Putamen (tissue), 1 donor: ENCODE data around the gene ZNF385B.

ENCODE experiments used
- DNase-seq: peaks from one replicate; pipeline ENCODE4 v3.0.0-alpha.2; 2016; ENCODE audit warnings: low spot score

ZNF385B gene

DNA sequence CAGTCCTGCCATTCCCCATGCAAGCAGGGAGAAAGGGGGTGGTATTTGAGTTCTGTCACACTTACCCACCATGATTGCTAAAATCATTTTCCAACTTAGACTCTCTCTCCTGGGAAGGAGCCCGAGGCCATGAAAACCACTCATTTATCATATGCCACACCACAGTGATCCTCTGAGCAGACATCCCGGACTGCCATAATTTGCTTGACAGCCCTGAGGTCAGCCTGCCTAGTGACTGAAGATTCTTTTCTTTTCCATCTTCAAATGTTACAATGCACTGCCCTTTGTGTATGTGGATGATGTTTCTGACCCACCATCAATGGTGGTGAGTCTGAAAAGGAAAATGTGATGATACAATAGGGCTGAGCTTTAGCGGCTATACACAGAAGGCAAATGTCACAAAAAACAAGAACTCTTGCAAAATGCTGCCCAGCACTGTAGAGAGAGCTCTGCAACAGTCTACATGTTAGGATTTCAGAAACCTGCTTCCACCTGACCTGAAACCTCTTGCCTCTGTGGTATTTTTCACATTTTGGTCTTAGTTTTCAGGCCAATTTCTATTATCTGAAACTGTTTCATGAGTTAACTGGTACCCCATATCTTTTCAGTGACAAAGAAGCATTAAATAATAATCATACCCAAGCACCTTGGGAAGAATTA is 272.8 kb downstream of the ZNF385B start:
- DNase-seq = no peak

DNA sequence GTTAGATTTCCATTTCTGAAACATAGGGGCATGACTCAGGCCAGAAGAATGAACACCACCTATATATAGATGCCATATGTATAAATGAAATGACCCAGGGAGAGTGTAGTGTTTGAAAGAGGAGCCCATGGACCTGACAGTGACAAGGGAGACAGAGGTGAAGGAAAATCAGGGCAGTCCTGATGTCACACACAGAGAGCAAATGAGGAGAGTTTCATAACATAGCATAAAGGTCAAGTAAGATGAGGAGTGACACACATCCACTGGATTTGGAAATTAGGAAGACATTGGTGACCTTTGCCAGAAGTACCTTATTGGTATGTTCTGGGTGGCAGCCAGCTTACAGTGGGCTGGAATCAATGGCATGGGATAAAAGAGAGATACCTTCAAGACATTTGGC is 276.7 kb downstream of the ZNF385B start:
- no peak for DNase-seq

DNA sequence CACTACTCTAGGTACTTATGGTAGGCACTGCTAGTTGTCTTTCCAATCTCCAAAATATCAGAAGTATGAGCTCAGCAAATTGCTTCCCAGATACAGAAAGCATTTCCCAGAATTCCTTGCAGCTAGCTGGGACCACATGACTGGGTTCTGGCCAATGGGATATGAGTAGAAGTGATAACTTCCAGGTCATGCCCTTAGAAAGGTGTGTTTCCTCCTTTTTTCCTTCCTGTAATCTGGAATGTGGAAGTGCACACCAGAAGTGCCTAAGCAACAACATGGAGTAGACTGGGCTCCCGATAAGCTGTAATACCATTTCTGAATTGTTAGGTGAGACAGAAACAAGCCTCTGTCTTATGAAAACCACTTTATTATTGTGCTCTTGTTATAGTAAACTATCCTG is 279.8 kb downstream of the ZNF385B start:
- no peak for DNase-seq

DNA sequence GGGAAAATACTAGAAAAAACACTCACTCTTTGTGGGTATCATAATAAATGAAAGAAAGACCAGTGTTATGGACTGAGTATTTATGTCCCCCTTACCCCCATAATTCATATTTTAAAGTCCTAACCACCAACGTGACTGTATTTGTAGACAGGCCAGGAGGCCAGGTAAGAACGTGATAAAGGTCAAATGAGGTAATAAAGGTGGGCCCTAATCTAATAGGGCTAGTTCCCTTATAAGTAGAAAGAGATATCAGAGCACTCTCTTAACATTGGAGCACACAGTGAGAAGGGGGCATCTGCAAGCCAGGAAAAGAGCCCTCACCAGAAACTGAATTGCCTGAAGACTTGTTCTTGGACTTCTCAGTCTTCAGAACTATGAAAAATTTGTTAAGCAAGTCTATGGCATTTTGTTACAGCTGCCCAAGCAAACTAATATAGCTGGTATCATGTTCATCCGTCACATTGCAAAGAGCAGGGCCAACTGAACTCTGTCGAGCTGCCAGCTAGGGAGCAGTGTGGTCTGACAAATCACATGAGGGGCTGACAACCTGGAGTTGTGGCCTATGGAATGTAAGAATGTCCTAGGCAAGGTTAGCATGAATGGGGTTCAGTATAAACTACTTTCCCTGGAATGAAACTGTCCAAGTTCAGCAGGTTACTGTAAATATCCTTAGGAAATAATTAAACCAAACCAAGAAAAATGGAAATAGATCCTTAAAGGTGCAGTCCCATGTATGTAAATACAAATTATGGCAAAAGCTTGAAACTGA is 280.9 kb downstream of the ZNF385B start:
- no peak for DNase-seq

DNA sequence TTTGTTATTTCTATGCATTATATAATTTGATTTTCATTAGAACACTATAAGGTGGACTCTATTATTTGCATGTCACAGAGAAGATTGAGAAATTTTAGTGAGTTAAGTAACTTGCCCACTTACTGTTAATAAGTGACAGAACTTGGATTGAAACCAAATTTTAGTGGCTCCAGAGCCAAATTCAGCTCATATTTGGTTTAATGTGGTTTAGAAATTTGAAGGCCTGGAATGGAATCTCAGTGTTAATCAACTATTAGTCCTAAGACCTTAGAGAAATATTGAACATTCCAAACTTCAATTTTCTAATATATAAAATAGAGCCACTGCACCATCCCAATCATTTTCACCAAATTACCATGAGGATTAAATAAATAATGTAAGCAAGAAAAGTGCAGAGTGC is 281.6 kb downstream of the ZNF385B start:
- DNase-seq = no peak

DNA sequence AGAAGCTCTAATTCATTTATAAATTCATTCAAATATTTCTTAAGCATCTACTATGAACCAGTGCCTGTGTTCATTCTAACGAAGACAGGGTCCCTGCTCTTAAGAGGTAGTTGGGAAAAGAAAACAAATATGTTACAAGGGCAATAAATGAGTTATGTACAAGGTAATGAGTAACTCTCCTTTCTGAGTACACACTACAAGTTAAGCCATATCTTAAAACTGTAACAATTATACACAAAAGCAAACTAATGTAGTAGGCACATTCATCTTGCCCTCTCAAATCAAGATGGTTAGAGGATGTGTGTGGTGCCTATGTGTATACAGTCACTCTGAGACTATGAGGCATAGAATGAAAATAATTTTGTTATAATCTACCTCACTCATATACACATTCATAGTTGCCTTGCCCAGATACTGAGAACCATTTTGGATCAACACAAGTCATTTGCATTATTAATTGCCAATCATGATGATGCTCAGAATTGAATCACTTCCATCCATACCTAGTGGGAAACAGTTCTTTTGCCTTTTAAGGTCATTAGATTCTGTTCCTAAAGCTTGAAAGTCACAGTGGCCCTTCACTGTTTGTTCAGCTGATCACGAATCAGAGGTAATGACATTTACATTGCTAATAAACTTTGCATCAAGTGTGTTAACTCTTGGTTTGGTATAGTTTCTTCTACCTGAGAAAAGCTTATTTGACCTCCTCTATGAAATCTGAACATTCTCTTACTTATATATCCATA is 283.1 kb downstream of the ZNF385B start:
- DNase-seq = no peak

DNA sequence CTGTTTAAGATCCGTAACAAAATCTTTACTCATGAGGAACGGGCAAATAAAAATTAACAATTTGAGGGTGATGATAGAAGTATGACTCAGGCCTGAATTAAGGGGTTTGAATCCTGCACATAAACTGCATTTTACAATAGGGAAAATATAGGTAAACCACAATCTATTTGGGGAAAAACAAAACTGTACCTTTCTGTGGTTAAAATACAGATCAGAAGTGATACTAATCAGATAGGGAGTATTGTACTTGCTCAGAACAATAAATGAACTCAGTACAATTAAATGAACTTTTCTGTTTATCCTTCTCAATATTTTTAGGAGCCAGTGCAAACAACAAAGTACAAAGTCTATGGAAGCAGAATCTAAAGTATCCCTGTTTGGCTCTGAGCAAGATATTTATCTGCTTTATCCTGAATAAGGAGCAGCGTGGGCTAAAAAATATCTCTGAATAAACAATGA is 287.3 kb downstream of the ZNF385B start:
- no peak for DNase-seq

DNA sequence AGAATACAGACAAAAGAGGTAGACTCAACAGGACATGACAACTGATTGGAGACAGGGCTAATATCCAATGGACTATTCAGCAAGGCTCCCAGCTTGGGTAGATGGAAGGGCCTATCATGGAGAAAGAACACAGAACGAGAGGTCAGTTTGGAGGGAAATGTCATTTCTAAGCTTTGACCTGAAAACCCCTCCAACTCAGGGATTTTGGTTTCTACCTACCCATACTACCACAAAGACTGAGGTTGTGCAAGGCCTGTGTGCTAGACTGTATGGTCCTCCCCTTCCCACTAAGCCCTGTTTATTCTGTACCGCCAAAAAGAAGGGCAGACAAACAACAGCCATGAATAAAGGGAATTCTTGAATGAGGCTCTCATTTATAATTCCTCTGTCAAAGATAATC is 288.9 kb downstream of the ZNF385B start:
- no peak for DNase-seq

DNA sequence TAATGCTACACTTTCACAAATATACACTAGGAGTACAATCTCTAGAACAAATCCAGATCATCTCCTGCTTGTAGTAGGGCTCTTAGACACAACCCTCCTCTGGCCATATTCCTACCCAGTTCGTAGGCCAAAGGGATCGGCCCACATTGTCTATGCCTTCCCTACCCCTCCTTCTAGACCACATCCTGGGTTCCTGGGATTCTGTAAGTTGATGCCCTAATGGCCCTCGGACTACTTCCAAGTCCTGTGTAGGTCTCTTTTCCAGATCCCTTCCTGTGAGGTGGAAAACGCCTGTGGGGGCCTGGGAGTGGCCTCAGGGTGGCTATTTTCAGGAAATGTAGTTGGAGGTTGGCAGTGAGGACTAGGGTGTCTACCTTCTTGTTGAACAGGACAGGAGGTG is 289.7 kb downstream of the ZNF385B start:
- no peak for DNase-seq

DNA sequence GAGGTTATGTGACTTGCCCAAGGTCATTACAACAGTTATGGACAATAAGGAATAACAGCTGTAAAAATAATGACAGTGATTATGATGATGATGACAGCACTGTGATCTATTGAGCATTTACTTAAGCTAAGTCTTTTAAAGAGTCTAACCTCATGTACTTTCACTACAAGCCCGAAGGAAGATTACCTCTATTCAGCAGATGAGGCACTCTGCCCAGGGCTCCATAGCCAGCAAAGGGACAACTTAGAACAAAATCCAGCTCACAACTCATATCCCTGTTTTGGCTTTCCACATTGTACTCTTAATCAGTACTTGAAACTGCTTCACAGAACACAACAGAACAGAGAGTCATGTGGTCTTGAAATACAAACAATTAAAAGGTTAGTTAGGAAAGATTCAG is 290.2 kb downstream of the ZNF385B start:
- no peak for DNase-seq

DNA sequence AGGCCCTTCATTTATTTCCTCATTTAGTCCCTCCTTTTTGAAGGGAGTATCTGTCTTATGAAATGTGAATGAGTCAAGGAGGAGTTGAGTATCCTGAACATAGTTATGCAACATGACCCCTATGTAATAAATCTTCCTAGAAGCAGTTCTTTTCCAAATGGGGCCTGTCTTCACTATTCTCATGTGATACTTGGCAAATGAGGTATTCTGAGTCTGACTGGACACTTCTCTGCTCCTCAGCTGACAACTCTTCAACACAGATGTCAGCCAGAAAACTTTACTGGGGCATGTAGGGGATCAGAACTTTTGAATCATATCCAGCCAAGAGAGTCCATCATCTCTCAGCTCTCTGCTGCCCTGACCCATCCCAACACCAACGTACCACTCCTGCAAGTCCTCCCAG is 291.6 kb downstream of the ZNF385B start:
- no peak for DNase-seq

DNA sequence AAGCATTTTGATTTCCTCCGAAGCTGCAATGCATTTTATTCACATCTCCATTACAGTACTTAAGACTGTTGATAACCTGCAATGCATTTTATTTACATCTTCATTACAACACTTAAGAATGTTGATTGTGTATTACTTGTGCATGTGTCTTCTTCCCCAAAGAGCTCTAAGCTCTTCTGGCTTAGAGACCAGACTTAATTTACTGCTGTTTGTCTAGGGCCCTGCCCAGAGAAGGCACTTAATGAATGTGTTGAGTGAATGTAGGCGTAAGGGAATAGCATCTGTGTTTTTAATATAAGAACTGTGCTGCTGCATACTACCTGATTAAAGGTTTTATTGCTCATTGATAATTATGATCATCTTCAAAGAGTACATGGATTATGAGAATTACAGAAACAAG is 295.6 kb downstream of the ZNF385B start:
- no peak for DNase-seq

DNA sequence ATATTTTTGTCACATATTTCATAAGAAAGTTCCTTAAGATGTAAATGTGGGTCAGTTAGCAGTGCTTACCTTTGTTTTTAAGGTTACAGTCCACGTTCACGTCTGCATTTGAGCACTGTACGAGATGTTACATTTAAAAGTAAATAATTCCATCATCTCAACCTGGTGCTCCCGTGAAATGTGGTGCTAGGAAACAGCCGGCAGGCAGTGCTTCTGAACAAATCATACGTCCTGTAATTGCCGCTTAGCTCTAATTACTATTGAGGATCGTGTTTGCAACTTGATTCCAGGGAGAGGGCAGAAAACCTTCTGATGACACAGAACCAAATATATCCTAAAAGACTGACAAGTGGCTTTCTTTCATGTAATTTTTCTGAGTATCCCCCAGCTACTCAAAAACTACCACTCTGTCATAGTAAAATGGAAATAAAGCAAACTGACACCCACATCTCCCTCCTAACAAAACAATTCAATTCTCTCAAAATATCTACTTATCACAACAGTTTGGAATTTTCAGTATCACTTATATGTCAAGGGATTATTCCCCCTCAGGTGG is 299.0 kb downstream of the ZNF385B start:
- DNase-seq = no peak

DNA sequence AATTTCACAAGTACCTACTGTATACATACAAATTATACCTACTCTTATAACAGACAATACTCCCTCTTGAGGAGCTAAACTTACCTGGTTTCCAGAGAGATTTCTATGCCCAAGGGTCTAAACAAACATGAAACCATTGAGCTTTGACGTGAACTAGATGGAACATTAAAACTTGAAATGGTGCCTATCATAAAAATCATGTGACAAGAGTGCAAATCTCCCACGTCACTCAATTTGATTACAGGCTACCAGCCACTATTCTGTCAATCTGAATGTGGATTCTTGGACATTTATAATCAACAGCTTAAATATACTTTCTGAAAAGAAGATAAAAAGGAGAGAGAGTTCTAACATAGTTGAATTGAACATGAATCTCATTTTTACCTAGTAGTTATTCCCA is 299.7 kb downstream of the ZNF385B start:
- DNase-seq = no peak

DNA sequence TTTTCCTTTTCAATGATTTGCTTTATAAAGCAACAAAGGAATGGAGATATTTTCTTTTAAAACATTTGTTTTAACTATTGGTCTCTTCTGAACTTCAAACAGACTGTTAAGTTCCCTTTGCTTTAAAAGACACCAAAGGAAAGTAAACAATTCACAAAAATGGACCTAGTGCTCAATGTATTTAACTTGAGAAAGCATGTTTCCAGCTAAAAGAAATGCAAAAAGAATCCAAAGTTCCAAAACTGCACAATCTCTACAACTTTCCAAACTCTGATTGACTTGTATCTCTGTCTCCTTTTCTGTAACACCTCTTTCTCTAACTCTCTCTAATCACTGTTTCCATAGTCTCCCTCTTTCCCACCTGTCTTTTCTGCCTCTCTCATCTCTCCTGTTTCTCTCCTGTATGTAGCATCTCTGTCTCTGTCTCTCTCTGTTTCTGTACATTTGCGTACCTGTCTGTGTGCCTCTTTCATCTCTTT is 301.1 kb downstream of the ZNF385B start:
- DNase-seq = no peak

DNA sequence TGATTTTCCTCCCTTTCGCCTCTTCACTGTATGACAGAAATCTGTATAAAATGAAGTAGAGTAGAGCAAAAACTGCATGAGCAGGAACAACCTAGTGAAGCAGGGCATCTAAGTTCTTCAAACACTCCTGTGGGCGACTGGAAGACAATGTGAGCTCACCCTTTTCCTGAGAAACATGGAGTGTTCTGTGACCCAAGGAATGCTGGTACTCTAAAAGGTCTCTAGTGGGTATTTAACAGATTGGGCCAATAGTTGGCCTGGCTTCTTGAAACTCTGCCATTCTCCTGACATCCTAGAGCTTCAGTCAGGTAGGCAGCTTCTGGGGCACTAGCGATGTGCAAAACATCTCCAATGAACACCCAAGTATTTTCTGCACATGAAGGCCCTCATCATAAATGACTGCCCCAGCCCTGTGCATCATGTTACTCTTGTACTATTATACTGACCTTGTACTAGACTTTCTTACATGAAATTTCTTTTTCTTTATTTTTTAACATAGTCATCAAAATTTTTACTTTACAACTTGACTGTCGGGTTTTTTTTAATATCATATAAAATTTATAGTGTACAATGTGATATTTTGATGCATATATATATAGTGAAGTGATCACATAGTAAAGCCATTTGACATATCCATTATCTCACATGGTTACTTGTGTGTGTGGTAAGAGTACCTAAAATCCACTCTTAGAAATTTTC is 302.2 kb downstream of the ZNF385B start:
- no peak for DNase-seq

DNA sequence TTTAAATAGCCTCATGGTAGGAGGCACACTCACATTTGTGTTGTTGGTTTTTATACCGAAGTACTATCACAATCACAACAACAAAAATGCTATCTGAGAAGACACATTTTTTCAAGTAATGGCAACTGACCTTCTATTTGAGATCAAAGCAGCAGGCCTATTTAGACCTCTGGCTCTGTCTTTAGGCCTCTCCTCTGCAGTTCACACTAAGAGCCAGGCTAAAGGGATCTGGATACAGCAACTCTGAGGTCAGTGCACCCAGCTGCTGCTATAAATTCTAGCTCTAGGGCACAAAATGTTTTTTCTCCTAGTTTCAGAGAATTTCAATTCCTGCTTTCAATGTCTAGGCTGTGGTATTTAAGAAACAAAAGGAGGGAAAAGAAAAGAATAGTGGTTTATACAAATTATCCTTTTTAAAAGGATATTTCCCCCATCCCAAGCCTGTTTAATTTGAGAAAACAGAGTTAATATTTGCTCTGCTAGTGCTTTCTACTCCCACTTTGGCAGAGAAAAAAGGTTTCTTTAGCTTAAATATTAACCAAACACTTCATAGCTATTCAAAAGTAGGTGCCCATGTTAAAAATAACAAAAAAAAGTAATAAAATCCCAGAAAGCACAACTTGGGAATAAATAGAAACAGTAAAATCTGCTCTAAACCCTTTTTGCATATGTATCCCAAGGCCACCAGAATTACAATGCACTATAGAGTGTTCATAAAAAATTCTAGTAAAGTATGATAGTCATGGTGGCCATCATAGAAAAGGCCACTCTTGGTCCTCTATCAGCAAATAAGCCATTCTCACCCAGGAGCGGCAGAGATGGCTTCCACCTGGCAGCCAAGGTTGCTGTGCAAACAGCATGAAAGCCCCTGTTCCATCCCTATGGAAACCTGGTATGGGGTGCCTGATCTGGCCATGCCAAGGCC is 303.1 kb downstream of the ZNF385B start:
- no peak for DNase-seq

DNA sequence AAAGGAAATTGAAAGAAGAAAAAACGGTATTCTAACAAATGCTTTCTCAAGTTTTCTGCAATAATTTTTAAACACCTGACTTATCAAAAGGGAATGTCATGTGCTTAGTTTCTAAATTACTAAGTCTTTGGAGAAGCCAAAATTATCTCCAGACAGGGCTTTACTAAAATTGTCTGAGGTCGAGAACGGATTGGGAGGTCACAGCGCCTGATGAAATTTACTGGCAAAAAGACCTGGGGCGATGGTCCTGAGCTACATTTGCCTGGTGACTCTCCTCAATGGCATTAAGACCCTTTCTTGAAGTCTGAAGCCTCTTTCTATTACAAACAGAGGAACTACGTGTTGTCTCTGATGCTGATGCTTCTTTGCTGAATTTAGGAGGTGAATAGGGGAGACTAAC is 305.0 kb downstream of the ZNF385B start:
- no peak for DNase-seq

DNA sequence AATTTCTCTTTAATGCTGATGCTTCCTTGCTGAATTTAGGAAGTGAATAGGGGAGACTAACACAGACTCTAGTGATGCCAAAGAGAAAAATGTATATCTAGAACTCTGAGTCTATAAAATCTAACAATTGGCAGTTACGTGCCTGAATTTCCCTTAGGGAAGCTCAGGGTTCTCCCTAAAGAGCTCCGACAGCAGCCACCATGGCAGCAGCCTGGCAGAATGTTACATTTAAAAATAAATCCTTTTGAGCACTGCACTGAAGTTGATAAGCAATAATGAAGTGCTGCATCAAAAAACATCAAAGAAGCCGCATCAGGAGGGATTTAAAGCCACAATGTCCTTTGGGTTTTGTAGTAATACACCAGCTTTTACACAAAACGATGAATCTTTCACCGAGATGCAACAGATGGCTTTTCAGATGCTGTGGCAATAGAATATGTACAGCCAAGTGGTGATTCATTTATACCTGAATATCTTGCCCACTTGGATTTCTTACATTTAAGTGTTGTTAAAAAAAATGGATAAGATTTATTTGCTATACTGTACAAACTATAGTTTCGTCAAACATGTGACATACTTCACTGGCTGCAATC is 305.6 kb downstream of the ZNF385B start:
- no peak for DNase-seq

DNA sequence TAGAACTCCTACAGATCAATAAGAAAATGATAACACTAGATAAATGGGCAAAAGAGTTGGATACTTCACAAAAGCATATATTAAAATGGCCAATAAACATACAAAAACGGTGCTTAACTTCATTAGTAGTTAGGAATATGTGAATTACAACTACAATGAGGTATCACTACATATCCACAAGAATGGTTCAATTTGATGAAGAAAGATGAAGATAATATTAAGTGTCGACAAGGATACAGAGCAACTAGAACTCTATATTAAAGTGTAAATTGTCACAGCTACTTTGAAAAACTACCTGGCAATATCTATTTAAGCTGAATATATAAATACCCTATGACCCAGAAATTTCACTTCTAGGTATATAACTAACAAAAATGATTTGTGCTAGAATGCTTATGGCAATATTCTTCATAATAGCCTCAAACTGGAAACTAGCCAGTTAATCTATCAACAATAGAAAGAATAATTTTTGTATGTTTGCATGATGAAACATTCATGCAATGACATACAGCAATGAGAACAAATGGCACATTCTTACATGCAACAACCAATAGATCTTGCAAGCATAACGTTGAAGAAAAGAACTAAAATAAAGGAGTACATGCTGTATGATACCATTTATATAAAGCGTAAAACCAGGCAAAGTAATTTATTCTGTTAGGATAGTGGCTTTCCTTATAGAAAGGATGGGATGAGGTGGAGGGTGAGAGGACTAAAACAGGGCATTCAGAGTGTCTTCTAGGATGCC is 306.6 kb downstream of the ZNF385B start:
- no peak for DNase-seq
